GM18526 (cell line): ENCODE results near the gene MRPL36.
A peak's percentile ranks its signal among the peaks of the same experiment; 100 is the strongest.

Source experiments
- POLR2A ChIP-seq: IDR thresholded peaks from 3 replicates; pipeline ENCODE4 v1.6.1; 2011; ENCODE audit not compliant: insufficient read length; ENCODE audit errors: extremely low read depth

MRPL36 gene

DNA sequence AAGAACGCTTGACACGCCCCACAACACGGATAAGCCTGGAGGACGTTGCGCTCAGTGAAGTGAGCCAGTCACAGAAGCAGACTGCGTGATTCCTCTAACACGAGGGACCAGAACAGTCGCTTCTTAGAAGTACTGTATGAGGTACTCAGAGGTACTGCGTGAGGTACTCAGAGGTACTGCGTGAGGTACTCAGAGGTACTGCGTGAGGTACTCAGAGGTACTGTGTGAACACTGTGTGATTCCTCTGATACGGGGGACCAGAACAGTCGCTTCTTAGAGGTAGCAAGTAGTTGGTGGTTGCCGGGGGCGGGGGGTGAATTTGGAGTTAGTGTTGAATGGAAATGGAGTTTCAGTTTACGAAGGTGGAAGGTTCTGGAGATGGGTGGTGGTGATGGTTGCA is 7.3 kb upstream of the MRPL36 start:
- no peak for TF ChIP-seq POLR2A

DNA sequence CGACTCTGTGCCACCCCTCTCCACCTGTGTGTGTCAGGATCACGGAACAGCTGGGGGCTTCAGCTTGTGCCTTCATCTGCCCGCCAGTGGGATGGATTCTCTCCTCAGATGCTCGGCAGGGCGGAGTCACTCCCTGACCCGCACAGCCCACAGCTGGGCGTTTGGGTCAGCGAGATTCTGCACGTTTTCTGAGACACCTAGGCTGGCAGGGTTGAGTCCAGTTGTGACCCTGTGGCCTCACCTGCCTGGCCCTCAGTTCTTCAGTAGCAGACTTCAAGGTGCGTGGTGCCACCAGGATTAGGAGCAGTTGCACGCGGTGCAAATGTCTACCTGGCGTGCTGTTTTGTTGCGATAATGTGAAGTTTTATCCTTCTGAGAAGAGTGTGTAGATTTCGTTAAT is 6.6 kb upstream of the MRPL36 start:
- TF ChIP-seq POLR2A = no peak

DNA sequence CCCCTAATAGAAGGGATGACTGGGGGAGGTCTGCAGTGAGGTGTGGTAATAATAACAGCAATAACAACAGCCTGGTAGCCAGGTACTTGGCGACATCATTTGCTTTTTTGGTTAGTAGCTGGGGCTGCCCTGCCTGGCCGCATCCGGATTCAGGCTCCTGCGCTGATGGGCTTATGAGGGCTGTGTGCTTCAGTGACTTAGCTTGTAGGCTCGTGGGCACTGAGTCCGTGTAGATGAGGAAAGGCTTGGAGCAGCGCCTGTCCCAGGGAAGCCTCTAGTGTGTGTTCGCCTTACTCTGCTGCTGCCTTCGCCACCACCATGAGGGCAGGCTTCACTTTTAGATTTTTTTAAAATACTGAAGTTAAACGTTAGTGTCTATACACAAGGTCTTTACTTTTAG is 6.1 kb upstream of the MRPL36 start:
- TF ChIP-seq POLR2A = no peak

DNA sequence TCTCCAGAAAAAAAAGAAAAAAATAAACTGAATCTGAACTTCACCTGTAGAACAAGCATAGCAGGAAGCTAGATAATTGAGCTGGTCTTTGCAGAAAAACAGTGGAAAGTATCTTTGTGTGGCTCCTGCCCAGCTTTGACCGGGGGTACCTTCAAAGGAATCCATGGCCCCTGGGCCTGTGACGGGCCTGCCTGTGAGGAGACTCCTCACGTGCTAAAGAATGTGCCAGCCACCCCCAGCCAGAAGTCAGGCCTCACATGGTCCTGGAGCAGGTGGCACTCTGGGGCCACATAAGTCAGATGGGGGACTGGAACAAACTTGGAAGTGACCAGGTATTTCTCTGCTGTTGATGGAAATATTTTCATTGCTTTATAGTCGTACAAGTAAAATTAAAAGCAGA is 5.7 kb upstream of the MRPL36 start:
- no peak for TF ChIP-seq POLR2A

DNA sequence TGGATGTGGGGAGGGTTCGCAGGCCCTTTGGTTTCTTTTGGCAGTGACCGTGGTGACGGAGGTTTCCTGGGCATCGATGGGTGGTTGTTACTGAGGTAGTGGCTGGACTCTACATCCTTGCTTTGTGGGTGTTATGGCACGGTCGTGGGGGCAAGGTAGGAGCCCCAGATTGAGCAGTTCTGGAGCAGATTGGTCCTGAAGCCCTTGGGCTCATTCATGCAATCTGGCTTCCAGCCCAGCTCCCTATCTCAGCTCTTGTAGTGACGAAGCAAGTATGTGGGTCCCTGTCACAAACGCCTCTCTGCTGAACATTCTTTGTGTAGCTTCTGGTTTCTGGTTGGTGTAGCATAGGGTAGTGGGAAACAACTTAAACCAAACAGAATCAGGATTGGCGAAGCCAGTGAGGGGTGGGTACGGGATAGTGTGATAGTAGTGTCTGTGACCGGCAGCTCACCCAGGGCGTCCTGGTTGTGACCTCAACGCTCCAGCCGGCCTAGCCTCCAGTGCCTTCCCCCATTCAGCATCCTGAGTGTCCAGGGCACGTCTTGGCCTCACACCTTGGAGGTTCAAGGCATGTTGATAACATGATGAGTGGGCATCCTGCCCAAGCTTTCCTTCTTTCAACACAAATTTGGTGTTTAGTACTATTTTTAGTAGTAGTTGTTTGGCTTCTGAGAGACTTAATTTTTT is 4.5 kb upstream of the MRPL36 start:
- TF ChIP-seq POLR2A = no peak

DNA sequence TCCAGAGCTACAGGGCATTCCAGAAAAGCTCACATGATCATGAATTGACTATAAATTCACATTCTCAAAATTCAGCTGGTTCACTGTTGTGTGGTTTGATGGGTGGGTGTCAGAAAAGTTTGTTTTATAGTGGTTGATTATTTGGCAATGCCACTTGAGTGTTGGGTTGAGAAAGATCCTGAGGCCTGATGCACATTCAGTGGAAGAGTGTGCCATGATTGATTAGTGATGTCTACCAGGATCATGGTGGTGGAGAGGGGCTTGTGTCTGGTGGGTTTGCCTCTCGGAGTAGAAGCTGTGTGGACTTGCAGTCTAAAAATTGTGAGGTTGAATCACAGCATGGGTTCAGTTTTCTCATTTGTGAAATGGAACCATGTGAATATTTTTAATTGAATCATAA is 3.6 kb upstream of the MRPL36 start:
- no peak for TF ChIP-seq POLR2A

DNA sequence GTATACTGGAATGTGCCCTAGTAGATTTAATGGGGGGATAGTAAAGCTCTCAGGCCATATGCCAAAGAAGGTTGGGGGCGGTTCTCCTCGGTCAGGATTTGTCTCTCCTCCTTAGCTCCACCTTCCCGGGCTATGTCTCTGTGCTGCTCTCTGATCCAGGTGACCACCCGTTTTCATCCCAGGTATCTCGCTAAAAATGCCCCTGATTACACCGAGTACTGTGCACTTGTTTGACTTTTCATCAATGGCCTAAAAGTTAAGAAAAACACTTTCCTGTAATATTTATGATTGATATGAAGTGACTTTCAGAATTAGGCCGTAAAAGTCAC is 2.3 kb upstream of the MRPL36 start:
- TF ChIP-seq POLR2A = no peak

DNA sequence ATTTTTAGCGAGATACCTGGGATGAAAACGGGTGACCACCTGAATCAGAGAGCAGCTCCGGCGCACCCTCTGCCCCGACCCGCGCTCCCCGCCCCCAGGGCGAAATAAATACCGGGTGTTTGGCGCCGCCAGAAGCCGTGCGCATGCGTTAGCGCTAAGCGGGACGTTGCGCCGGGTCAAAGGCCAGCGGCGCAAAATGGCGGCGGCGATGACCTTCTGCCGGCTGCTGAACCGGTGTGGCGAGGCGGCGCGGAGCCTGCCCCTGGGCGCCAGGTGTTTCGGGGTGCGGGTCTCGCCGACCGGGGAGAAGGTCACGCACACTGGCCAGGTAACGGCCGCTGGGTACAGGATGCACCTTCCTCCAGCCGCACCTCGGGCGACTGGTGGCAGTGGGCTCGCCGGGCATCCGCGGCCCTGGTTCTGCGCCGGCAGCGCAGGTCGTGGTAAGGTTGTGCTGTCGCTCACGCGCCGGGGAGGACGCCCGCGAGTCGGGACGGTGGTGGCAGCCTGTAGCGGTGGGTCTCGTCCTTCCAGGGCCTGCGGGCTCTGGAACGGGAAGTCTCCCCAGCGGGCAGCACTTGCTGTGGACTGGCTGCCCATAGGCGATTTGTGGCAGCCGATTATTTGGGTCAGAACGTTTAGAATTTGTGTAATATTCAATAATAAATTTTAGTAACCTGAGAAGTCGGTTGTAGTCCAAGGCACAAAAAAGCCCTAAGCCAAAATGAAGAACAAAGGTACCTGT is 1.8 kb upstream of the MRPL36 start, which contains the start of gene NDUFS6:
Gene NDUFS6, plus strand, starts transcription at position 186 of the 745 bp plus-strand sequence. Its CDS starts 11 bp downstream, at position 197.
- TF ChIP-seq POLR2A = peak; percentile 79

DNA sequence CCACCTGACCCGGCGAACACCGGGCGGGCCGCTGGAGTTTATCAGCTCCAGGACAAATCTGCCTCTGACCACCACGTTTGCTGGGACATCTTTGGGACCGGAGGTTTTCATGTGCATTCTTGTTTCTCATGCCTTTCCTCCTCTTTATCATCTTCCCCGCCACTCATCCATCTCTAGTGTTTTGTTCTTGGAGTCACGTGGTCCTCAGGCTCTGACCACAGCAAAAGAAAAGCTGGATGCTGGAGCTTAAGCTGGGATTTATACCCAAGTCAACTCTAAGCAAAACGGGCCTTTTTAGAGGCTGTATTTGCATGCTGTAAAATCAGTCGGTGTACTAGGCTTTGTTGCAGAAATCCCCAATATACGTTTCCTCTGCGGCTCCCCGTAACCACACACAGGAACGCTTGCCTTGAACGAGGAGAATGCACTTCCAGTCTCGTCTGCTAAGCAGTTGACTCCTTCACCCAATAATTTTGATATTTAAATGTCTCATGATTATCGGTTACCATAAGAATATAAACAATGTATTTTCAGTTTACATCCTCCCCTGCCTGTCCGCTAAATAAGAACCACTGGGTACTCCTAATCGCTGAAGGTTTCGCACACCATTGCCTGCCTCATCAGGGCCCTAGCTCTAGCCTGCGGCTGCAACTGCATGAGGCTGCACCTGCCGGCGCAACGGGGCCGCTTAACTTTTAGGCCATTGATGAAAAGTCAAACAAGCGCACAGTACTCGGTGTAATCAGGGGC is 1.0 kb upstream of the MRPL36 start:
- no peak for TF ChIP-seq POLR2A

DNA sequence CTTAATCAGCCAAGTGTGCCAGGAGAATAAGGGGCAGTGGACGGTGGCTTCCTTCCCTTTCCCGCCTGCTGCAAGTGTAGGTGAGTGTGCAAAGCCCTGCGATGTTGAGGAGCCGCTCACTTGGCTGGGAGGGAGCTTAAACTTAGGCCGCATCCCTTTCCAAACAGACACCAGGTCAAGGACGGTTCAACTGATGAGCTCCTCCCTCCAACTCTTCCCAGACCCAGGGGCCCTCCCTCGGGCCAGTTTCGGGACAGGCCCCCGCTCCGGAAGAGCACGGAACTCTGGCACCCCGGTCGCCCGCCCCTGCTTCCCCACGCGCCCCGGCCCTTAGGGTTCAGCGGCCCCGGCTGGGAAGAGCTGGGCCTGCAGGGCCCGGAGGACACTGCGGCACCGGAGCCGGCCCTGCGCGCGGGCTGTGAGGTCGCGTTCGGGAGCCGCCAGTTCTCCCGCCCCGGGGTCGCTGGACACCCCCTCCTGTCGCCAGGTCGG is 481 bp downstream of the MRPL36 start:
- TF ChIP-seq POLR2A = no peak

DNA sequence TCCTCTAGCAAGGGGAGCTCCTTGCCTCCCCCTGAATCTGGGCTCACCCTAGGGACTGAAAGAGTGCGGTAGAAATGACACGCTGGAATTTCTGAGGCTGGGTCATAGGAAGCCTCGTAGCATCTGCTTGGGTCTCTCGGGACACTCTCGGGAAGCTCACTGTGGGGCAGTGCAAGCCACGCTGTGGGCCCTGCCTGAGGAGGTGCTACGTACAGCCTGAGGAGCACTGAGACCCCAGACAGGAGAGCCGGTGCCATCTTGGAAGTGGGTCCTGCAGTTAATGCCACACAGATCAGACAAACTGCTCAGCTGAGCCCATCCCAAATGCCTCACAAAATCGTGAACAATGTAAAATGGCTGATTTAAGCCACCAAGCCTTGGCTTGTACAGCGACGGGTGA is 1.8 kb downstream of the MRPL36 start:
- no peak for TF ChIP-seq POLR2A

DNA sequence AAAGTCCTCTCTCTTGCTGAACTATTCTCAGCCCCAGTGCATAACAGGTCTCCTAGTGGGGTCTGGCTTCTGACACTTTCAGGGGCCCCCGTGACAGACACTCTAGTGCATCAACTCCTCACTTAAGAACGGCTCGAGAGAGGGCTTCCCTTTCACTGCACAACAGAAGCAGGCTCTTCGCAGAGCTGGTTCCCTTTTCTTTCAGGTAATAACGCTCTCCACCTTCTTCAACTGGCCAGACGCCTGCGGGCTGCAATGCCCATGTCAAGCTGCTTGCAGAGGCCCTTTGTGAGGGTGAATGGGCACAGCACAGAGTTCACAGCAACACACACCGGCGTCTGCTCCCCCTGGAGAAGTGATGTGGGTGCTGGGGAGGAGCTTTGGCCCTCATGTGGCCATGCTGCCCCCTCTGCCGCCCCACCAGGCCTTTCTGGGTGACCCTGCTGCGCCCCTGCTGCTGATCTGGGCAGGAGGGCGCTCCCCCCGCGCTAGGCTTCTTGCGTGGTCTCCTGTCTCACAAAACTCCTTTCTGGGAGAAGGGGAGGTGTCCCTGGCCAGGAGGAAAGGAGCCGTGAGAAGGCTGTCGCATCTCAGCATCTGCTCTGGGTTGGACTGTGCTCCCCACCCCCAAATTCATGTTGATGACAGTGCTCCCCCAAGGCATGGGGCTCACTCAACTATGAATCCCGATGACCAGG is 2.4 kb downstream of the MRPL36 start:
- TF ChIP-seq POLR2A = no peak

DNA sequence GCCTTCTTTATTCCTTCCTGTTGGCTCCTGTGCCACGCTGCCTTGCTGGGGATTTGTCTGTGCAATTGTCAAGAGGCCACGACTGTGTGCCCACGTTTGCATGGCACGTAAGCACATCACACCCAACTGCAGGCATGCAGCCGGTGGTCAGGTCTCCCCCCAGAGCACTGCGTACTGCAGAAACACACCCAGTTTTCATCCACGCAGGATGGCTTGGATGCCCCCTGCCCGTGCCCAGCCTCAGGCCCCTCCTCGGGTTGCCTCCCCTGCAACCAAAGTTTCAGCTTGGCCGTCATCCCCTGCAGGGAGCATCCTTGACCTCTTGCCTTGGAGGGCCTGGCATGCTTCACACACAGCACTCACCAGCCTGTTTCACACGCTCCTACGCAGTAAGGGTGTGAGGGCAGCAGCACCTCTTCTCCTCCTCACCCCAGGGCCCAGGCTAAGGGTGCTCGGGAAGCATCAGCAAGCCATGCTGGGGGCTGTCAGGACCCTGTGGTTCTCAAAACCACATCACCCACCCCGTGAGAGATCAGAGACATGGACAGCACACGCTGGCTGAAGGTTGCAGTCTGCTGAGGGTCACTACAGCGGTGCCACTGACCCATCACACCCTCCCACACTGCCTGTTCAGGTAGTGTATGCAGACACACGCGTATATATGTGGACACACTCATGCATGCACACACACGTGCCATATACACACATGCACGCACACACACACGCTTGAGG is 3.1 kb downstream of the MRPL36 start:
- no peak for TF ChIP-seq POLR2A

DNA sequence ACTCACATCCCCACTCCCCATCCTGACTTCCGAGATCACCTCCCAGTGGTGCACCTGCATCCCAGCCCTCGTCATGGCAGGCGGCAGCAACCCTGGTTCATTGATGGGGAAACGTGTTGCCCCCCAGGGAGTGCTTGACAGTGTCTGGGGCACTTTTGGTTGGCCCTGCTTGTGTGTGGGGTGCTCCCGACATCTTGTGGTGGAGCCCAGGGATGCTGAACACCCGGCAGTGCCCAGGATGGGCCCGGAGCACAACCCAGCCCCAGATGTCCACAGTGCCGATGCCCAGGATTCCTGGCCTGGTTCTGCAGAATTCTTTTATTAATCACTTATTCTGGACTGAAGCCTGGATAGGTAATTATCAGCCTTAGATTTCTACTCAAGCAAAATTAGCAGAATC is 3.7 kb downstream of the MRPL36 start:
- no peak for TF ChIP-seq POLR2A

DNA sequence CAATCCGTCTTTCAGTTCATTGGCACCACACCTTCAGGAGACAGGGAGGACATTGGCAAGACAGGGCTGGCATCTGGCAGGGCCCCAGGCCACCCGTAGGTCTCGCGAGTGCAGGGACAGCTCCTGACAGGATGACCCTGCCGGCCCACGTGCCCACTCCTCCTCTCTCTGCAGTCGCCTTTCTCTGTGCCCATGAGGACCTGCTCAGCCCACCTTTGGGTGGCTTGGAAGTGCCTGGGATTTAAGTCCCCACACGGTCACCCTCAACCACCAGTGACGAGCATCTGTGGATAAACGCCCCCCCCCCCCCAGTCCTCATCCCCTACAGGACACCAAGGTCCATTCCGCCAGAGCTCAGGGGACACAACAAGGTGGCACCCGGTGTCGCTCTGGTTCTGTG is 4.1 kb downstream of the MRPL36 start:
- no peak for TF ChIP-seq POLR2A
